A673 (cell line): ENCODE data around the gene PRADC1.

ENCODE experiments used
- EZH2 ChIP-seq: fragments of 200-600 bp; sonication (generic); IDR thresholded peaks from 2 replicates; pipeline ENCODE4 v1.6.1; 2017; ENCODE audit warnings: borderline replicate concordance, low read depth, mild to moderate bottlenecking, mixed read lengths, antibody characterized with exemption, low read length; ENCODE audit not compliant: poor library complexity, severe bottlenecking
- TF ChIP-seq, protein P1 (sequence below): fragments of 300-800, 200-600 bp; sonication (generic); conservative IDR thresholded peaks from 2 replicates; pipeline ENCODE4 v1.5.1; 2017; ENCODE audit warnings: low read depth, mild to moderate bottlenecking, antibody characterized with exemption, low read length, moderate library complexity, mixed read lengths

DNA sequence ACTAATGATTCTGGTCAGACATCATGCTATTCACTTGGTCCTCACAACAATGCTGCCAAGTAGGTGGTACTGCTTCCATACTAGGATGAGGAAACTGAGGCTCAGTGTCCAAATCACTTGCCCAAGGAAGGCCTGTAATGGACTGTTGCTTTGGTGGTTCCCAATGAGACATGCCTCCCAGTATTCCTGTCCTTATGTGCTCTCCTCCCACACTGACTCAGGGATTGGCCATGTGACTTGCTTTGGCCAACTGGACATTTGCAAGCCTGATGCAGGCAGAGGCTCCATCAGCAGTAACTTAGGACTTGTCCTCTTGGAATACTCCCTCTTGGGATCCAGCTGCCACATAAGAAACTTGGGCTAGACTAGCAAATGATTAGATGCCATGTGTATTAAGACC, 48.2 kb upstream of the PRADC1 start:
- TF ChIP-seq, protein P1, sequence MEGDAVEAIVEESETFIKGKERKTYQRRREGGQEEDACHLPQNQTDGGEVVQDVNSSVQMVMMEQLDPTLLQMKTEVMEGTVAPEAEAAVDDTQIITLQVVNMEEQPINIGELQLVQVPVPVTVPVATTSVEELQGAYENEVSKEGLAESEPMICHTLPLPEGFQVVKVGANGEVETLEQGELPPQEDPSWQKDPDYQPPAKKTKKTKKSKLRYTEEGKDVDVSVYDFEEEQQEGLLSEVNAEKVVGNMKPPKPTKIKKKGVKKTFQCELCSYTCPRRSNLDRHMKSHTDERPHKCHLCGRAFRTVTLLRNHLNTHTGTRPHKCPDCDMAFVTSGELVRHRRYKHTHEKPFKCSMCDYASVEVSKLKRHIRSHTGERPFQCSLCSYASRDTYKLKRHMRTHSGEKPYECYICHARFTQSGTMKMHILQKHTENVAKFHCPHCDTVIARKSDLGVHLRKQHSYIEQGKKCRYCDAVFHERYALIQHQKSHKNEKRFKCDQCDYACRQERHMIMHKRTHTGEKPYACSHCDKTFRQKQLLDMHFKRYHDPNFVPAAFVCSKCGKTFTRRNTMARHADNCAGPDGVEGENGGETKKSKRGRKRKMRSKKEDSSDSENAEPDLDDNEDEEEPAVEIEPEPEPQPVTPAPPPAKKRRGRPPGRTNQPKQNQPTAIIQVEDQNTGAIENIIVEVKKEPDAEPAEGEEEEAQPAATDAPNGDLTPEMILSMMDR: no peak
- no peak for TF ChIP-seq EZH2
